Parathyroid adenoma (tissue), 2 donors: ENCODE data around the gene IQCE.

ENCODE experiments used
- H2AFZ ChIP-seq: fragments of 300-600 bp; sonication (generic); one replicate; pipeline ENCODE4 v1.7.0; 2017; ENCODE audit warnings: antibody characterized with exemption, mild to moderate bottlenecking
- H3K27ac ChIP-seq: fragments of 300-600 bp; sonication (generic); one replicate; pipeline ENCODE4 v1.7.0; 2017
- H3K27me3 ChIP-seq: fragments of 300-600 bp; sonication (generic); one replicate; pipeline ENCODE4 v1.7.0; 2017; ENCODE audit warnings: low read length; ENCODE audit not compliant: control insufficient read depth, insufficient read depth
- H3K36me3 ChIP-seq: fragments of 300-600 bp; sonication (generic); one replicate; pipeline ENCODE4 v1.7.0; 2017; ENCODE audit warnings: low read length; ENCODE audit not compliant: control insufficient read depth, insufficient read depth
- H3K4me1 ChIP-seq: fragments of 300-600 bp; sonication (generic); one replicate; pipeline ENCODE4 v1.7.0; 2017; ENCODE audit warnings: control low read depth
- H3K4me2 ChIP-seq: fragments of 300-600 bp; sonication (generic); one replicate; pipeline ENCODE4 v1.7.0; 2017; ENCODE audit warnings: low read length
- H3K4me3 ChIP-seq: fragments of 300-600 bp; sonication (generic); one replicate; pipeline ENCODE4 v1.7.0; 2017; ENCODE audit warnings: low read depth, low read length
- H3K79me2 ChIP-seq: fragments of 300-600 bp; sonication (generic); one replicate; pipeline ENCODE4 v1.7.0; 2017; ENCODE audit warnings: control low read depth
- H3K9ac ChIP-seq: fragments of 300-600 bp; sonication (generic); one replicate; pipeline ENCODE4 v1.7.0; 2017; ENCODE audit warnings: mild to moderate bottlenecking
- H3K9me3 ChIP-seq: fragments of 300-600 bp; sonication (generic); one replicate; pipeline ENCODE4 v1.7.0; 2017; ENCODE audit warnings: low read length; ENCODE audit not compliant: control insufficient read depth
- TF ChIP-seq, protein P1 (sequence below): fragments of 300-600 bp; sonication (generic); IDR thresholded peaks from one replicate; pipeline ENCODE4 v1.7.0; 2017; ENCODE audit warnings: antibody characterized with exemption, mild to moderate bottlenecking
- donor health status: primary hyperparathyroidism.

IQCE gene

DNA sequence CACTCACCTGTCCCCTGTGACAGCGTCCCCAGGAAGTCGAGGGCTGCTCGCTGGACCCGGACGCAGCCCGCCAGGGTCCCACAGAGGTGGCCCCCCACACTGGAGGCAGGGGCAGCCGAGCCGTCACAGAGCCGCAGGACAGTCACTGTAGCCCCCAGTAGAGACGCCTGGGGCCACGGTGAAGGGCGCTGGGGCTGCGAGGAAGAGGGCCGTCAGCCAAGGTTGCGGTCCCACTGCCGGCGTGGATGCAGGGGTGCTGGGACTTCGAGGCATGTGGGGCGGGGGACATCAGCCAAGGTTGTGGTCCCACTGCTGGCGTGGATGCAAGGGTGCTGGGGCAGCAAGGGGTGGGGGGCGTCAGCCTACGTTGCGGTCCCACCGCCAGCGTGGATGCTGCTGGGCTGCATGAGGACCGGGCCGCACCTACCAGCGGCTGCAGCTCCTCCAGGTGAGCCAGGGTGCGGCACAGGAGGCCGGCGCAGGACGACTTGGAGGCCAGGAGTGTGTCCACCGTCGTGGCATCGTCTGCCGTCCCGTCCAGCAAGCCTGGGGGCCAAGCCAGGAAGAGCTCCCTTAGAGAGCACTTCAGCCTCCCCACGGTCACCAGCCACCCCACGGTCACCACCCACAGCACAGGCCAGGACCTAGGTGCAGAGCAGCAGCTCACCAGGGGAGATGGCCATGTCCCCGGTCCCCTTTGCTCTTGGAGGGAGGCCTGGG, 17.3 kb upstream of the IQCE start:
- Histone ChIP-seq H3K27ac (no peak overlapping the region), H3K4me2 (no peak overlapping the region), H3K9ac (no peak overlapping the region), H3K4me3 (no peak overlapping the region), H3K79me2 (no peaks in the 10 kb centered on the region), H3K9me3 (no peaks in the 10 kb centered on the region), H3K27me3 (no peaks in the 10 kb centered on the region), H3K4me1 (no peaks in the 10 kb centered on the region), H2AFZ (no peak overlapping the region), H3K36me3 (no peaks in the 10 kb centered on the region)
- TF ChIP-seq, protein P1, sequence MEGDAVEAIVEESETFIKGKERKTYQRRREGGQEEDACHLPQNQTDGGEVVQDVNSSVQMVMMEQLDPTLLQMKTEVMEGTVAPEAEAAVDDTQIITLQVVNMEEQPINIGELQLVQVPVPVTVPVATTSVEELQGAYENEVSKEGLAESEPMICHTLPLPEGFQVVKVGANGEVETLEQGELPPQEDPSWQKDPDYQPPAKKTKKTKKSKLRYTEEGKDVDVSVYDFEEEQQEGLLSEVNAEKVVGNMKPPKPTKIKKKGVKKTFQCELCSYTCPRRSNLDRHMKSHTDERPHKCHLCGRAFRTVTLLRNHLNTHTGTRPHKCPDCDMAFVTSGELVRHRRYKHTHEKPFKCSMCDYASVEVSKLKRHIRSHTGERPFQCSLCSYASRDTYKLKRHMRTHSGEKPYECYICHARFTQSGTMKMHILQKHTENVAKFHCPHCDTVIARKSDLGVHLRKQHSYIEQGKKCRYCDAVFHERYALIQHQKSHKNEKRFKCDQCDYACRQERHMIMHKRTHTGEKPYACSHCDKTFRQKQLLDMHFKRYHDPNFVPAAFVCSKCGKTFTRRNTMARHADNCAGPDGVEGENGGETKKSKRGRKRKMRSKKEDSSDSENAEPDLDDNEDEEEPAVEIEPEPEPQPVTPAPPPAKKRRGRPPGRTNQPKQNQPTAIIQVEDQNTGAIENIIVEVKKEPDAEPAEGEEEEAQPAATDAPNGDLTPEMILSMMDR, result no peak

DNA sequence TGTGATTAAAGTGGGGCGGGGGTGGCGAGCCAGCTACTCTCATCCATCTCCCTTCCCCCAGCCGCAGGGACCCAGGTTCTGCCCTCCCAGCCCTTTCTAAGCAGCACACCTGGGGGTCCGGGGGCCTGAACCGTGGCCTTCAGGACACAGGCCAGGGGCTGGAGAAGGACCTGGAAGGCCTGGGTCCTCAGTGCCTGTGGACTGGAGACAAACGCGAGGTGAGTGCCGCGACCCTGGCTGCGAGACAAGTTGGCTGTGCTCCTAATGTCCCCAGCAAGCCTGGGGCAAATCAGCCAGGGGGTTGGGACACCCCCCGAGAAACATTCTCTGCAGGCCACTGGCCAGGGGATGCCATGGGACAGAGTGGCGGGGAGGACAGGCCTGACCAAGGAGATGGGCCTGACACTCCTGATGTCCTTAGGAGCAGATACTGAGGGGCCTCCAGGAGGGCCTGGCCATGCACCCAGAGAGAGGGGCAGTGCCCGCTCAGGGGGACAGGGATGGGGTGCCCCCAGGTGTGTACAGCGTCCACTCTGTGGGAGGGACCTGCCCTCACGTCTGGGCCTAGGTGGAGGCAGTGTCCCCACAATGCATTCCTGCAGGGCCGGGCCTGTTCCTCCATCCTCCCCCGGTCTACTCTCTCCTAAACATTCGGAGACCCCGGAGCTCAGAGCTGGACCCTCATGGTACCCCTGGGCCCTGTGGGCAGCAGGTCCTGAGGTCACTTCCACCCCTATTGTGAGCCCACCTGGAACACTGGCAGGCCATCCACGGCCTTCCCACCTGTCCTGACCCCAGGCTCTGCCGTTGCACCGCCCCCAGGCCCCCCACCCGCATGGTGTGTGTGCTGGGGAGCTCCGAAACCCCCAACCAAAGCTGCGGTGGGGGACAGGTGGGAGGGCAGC, 16.5 kb upstream of the IQCE start:
- no peaks in the 10 kb centered on the region for H3K36me3 ChIP-seq

DNA sequence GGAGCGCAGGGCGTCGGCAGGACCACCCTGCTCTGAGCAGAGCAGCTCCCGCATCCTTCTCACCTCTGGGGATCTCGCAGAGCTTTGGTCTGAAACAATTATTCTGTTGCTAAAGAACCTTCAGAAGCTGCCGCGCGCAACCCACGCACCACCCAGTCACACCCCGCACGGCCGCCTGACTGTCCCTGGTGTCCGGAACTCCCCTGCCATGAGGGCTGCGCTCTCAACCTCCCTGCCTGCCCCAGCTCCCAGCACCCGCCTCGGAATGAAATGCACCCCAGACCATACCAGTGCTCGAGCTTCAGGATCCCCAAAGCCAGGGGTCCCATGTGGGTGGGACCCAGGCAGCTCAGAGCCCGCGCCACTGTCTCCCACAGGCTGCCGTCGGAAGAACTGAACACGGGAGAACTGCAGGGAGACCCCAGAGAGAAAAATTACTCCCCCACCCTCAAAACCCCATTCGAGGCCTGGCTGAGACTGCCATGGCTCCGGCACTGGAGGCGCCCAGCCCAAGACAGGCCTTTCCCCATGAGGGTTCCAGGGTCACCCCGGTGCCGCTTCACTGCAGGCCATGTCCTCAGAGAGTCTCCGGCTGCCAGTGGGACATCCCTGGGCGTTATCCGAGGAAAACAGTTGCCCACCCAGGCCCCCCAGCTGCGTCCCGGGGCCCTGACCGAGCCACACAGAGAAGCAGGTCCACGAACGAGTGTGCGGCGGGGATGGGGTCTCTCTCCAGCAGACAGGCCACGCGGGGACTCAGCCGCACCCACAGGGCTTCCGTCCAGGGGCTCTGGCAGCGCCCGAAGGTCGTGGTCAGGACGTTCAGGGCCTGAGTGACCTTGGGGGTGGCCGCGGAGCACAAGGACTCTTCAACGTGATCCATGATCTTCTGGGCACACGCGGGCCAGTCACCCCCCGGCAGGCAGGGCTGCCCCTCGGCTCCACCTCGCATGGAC, 15.6 kb upstream of the IQCE start:
- Histone ChIP-seq H3K4me1 (no peaks in the 10 kb centered on the region), H3K27me3 (no peaks in the 10 kb centered on the region), H2AFZ (no peak overlapping the region), H3K27ac (no peak overlapping the region), H3K4me3 (no peak overlapping the region), H3K4me2 (no peak overlapping the region), H3K36me3 (no peaks in the 10 kb centered on the region), H3K9me3 (no peaks in the 10 kb centered on the region), H3K79me2 (no peaks in the 10 kb centered on the region), H3K9ac (no peak overlapping the region)
- TF ChIP-seq, protein P1, result no peak

More for the DNA sequence above, 16.5 kb upstream of the IQCE start:
- no peaks in the 10 kb centered on the region for H3K4me1 ChIP-seq
- H3K9ac ChIP-seq, result no peak overlapping the region
- TF ChIP-seq, protein P1, result no peak
- H3K27me3 ChIP-seq, result no peaks in the 10 kb centered on the region
- no peaks in the 10 kb centered on the region for H3K9me3 ChIP-seq
- no peak overlapping the region for H3K4me2 ChIP-seq
- H3K79me2 ChIP-seq, result no peaks in the 10 kb centered on the region
- H3K27ac ChIP-seq, result no peak overlapping the region
- H2AFZ ChIP-seq, result no peak overlapping the region
- no peak overlapping the region for H3K4me3 ChIP-seq

DNA sequence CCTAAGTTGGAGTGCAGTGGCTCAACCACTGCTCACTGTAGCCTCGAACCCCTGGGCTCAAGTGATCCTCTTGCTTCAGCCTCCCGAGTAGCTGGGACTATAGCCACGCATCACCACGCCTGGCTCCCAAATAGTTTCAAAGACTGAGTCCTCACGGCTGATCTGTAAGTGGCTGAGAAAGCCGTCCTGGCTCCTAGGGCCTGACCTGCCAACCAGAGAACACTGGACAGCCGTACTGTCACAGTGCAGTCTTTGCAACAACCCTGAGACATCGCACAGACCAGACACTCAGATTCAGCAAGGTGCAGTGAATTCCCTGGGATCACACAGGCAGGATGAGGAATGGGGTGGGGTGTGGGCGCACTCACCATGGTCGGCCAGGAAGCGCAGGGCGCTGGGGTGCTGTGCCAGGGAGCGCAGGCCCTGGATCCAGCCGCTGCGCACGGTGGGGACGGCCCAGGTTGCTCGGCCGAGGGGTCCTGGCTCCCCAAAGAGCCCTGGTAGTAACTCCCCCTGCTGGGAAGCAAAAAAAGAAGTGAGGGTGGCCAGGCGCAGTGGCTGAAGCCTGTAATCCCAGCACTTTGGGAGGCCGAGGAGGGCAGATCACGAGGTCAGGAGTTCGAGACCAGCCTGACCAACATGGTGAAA, 14.1 kb upstream of the IQCE start:
- Histone ChIP-seq H3K9me3 (no peaks in the 10 kb centered on the region), H3K4me2 (no peak overlapping the region), H3K36me3 (no peaks in the 10 kb centered on the region), H2AFZ (no peak overlapping the region), H3K9ac (no peak overlapping the region), H3K79me2 (no peaks in the 10 kb centered on the region), H3K4me1 (no peaks in the 10 kb centered on the region), H3K4me3 (no peak overlapping the region), H3K27me3 (no peaks in the 10 kb centered on the region), H3K27ac (no peak overlapping the region)
- TF ChIP-seq, protein P1, result no peak
